K562 (cell line): ENCODE measurements around the gene KCNH2. TPM values are rescaled to one million over a fixed set of nuclear protein-coding genes. Genes with fewer than 3 reads are reported as not detected.
A peak's percentile ranks its signal among the peaks of the same experiment; 100 is the strongest.

Experiments
- ATAC-seq: fragments of 200-7000 bp; cut with Tn5 transposase; 3 replicates; pipeline ENCODE4 v1.9.1; 2020; ENCODE audit warnings: moderate library complexity
- BruUV-seq: library from RNA; stranded (reverse); fragments of 400-500 nt; replicated peaks from 2 replicates; lab custom pipeline; 2021; lab: Mats Ljungman, UMichigan
- CTCF ChIA-PET: fragments of 300-600 bp; formaldehyde crosslinking; extraction: SDS; loops from one replicate; lab custom pipeline; 2021; ENCODE audit warnings: low intra/inter-chr PET ratio; lab: Yijun Ruan, JAX
- POLR2A ChIA-PET: fragments of 300-600, 350-650 bp; sonication (Branson Sonifier 250); formaldehyde crosslinking; extraction: SDS; loops from one replicate; lab custom pipeline; 2021; ENCODE audit warnings: antibody characterized with exemption, inconsistent platforms; lab: Yijun Ruan, JAX
- DNase-seq, 4 experiments: peaks; one replicate each; pipeline versions ENCODE4 v3.0.0 to v3.0.0-alpha.2; 2011 to 2018; ENCODE audit warnings: low spot score in 3 of 4, mixed read lengths in 3 of 4; ENCODE audit errors: extremely low read depth in 1 of 4
- FAIRE-seq: peaks from 2 replicates; lab custom pipeline; 2011; peaks lifted over from hg19 to GRCh38; lab: Jason Lieb, UNC
- H2AFZ ChIP-seq: 2 replicates; pipeline ENCODE4 v1.6.0; 2011; ENCODE audit warnings: low read depth, low read length, control low read depth, inconsistent platforms
- H3K27ac ChIP-seq: fragments of 200-600 bp; 3 replicates; pipeline ENCODE4 v1.8.0; 2011; ENCODE audit warnings: low read depth, mild to moderate bottlenecking, control low read depth, inconsistent platforms, low read length, moderate library complexity, mixed read lengths; ENCODE audit errors: extremely low read depth
- H3K27me3 ChIP-seq, 2 experiments: fragments of 300-600 bp in 1 of 2; 2 replicates in 1 of 2; 3 replicates in 1 of 2; pipeline versions ENCODE4 v1.6.0 to v1.8.0; 2011; ENCODE audit warnings: inconsistent platforms in 2 of 2, low read length in 2 of 2, mild to moderate bottlenecking in 1 of 2, mixed read lengths in 1 of 2, moderate library complexity in 1 of 2; ENCODE audit not compliant: control insufficient read depth in 2 of 2, insufficient read depth in 2 of 2
- H3K36me3 ChIP-seq: fragments of 300-600 bp; 3 replicates; pipeline ENCODE4 v1.8.0; 2011; ENCODE audit warnings: mild to moderate bottlenecking, low read length, inconsistent platforms; ENCODE audit not compliant: control insufficient read depth, insufficient read depth
- H3K4me1 ChIP-seq, 2 experiments: fragments of 200-600 bp in 1 of 2; replicated peaks in 1 of 2; 2 replicates in 1 of 2; 3 replicates in 1 of 2; pipeline versions ENCODE4 v1.5.1 to v1.8.0; 2011; ENCODE audit warnings: inconsistent platforms in 2 of 2, low read length in 2 of 2, mild to moderate bottlenecking in 1 of 2, mixed read lengths in 1 of 2, moderate library complexity in 1 of 2; ENCODE audit not compliant: control insufficient read depth in 2 of 2, insufficient read depth in 2 of 2
- H3K4me2 ChIP-seq: 2 replicates; pipeline ENCODE4 v1.6.1; 2011; ENCODE audit warnings: low read length, control low read depth, inconsistent platforms, mixed read lengths; ENCODE audit not compliant: insufficient read depth
- H3K4me3 ChIP-seq: fragments of 200-600 bp; sonication (generic), shearing (Covaris generic); 2 replicates; pipeline ENCODE4 v1.5.1; 2016; ENCODE audit warnings: control low read depth, inconsistent platforms
- H3K79me2 ChIP-seq: fragments of 200-600 bp; 3 replicates; pipeline ENCODE4 v1.8.0; 2011; ENCODE audit warnings: low read length, inconsistent platforms; ENCODE audit not compliant: control insufficient read depth, insufficient read depth
- H3K9ac ChIP-seq, 2 experiments: 2 replicates each; pipeline versions ENCODE4 v1.6.0 to v1.6.1; 2011; ENCODE audit warnings: low read depth in 2 of 2, low read length in 2 of 2, control low read depth in 1 of 2, inconsistent platforms in 1 of 2, mild to moderate bottlenecking in 1 of 2, mixed read lengths in 1 of 2; ENCODE audit not compliant: insufficient read depth in 1 of 2
- H3K9me1 ChIP-seq: one replicate; pipeline ENCODE4 v1.6.0; 2011; ENCODE audit warnings: inconsistent platforms, mild to moderate bottlenecking, low read length, moderate library complexity; ENCODE audit not compliant: control insufficient read depth, insufficient read depth
- H3K9me3 ChIP-seq: replicated peaks from 2 replicates; pipeline ENCODE4 v1.5.1; 2011; ENCODE audit warnings: low read depth, low read length, inconsistent platforms; ENCODE audit not compliant: control insufficient read depth, insufficient read depth
- H4K20me1 ChIP-seq: replicated peaks from 2 replicates; pipeline ENCODE4 v1.6.1; 2011; ENCODE audit warnings: low read length, inconsistent platforms, mixed read lengths; ENCODE audit not compliant: control insufficient read depth, insufficient read depth
- BRD9 ChIP-seq: fragments of 450-650 bp; IDR thresholded peaks from 2 replicates; pipeline ENCODE4 v1.6.1; 2018; ENCODE audit warnings: low read depth; ENCODE audit not compliant: partially characterized antibody
- FOXA1 ChIP-seq: fragments of 450-650 bp; IDR thresholded peaks from 2 replicates; pipeline ENCODE4 v1.6.1; 2016; ENCODE audit warnings: mild to moderate bottlenecking, borderline replicate concordance
- FOXP1 ChIP-seq: sonication (generic); formaldehyde crosslinking; IDR thresholded peaks from 2 replicates; pipeline ENCODE4 v1.8.0; 2022; ENCODE audit warnings: mild to moderate bottlenecking, missing genetic modification reagents
- HNRNPUL1 ChIP-seq: fragments of 200-400 bp; formaldehyde crosslinking; IDR thresholded peaks from 2 replicates; pipeline ENCODE4 v1.6.1; 2017; ENCODE audit warnings: low read length
- MAFK ChIP-seq: IDR thresholded peaks from 2 replicates; pipeline ENCODE4 v1.6.1; 2011; ENCODE audit warnings: low read length, improper control_type of control experiment
- MCM3 ChIP-seq: fragments of 450-650 bp; IDR thresholded peaks from 2 replicates; pipeline ENCODE4 v1.6.1; 2016
- MECOM ChIP-seq: fragments of 250-450 bp; sonication (Bioruptor Pico); IDR thresholded peaks from 2 replicates; pipeline ENCODE4 v1.8.0; 2022; ENCODE audit warnings: inconsistent platforms
- POLR2G ChIP-seq: fragments of 200-400 bp; formaldehyde crosslinking; IDR thresholded peaks from 2 replicates; pipeline ENCODE4 v1.6.1; 2017; ENCODE audit warnings: low read depth, mild to moderate bottlenecking, antibody characterized with exemption, low read length, moderate library complexity
- RBM22 ChIP-seq: fragments of 200-400 bp; formaldehyde crosslinking; IDR thresholded peaks from 2 replicates; pipeline ENCODE4 v1.6.1; 2018; ENCODE audit warnings: low read length, low read depth; ENCODE audit not compliant: poor library complexity, severe bottlenecking
- TEAD4 ChIP-seq, 2 experiments: sonication (generic) in 1 of 2; formaldehyde crosslinking in 1 of 2; IDR thresholded peaks; 2 replicates each; pipeline versions ENCODE4 v1.6.1 to v1.8.0; 2012 to 2022; ENCODE audit warnings: borderline replicate concordance in 1 of 2, inconsistent platforms in 1 of 2, low read length in 1 of 2, mild to moderate bottlenecking in 1 of 2, missing genetic modification reagents in 1 of 2
- TFAM ChIP-seq: fragments of 250-450 bp; sonication (Bioruptor Pico); conservative IDR thresholded peaks from 2 replicates; pipeline ENCODE4 v1.5.0; 2021; ENCODE audit warnings: mild to moderate bottlenecking, moderate library complexity
- ZBTB8A ChIP-seq: fragments of 450-650 bp; IDR thresholded peaks from 2 replicates; pipeline ENCODE4 v1.6.1; 2018; ENCODE audit warnings: mild to moderate bottlenecking, moderate library complexity; ENCODE audit not compliant: partially characterized antibody
- ZNF124 ChIP-seq: sonication (generic); formaldehyde crosslinking; IDR thresholded peaks from 2 replicates; pipeline ENCODE4 v1.8.1; 2022; ENCODE audit warnings: missing genetic modification reagents
- ZNF146 ChIP-seq: IDR thresholded peaks from one replicate; pipeline ENCODE4 v1.6.1; 2018; ENCODE audit warnings: missing compliant biosample characterization; ENCODE audit not compliant: unreplicated experiment
- ZNF239 ChIP-seq: fragments of 250-450 bp; sonication (Bioruptor Pico); IDR thresholded peaks from 2 replicates; pipeline ENCODE4 v1.4.0; 2020; ENCODE audit warnings: mild to moderate bottlenecking
- ZNF79 ChIP-seq: fragments of 250-450 bp; sonication (Bioruptor Pico); IDR thresholded peaks from 2 replicates; pipeline ENCODE4 v1.4.0; 2020; ENCODE audit warnings: low read depth, mild to moderate bottlenecking, moderate library complexity
- WGBS: fragments of 100-300 bp; shearing (Covaris generic); methylation state at CpG from one replicate; pipeline ENCODE4 v1.1.6; 2016; ENCODE audit warnings: low coverage, mixed read lengths; ENCODE audit not compliant: insufficient coverage; ENCODE audit errors: missing lambda C conversion rate; 5-methylcytosine and 5-hydroxymethylcytosine counted together
- in situ Hi-C: fragments of 300-500 bp; cut with MboI; formaldehyde crosslinking; loops from 4 replicates; pipeline ENCODE4 v1.15.0; 2018; ENCODE audit warnings: inconsistent platforms, mixed read lengths
- intact Hi-C: fragments of 100-400 bp; cut with micrococcal nuclease; formaldehyde crosslinking; loops from 2 replicates; pipeline ENCODE4 v1.14.2; 2022
- polyA plus RNA-seq, 8 experiments: library from polyadenylated mRNA; depleted of rRNA in 4 of 8; stranded (reverse) in 5 of 8; unstranded in 3 of 8; fragments of >200 nt; fragmentation: Nextera tagmentation in 2 of 8; fragmentation: Illumina TruSeq in 1 of 8; extraction: Ambion mirVana in 2 of 8; extraction: Trizol in 1 of 8; gene quantifications; 2 replicates each; pipeline versions ENCODE4 v1.2.1 to v1.2.3, GENCODE V29; 2011 to 2014; ENCODE audit warnings: inconsistent platforms in 1 of 8, missing spikeins in 1 of 8
- total RNA-seq, 7 experiments: library from RNA; depleted of rRNA in 6 of 7; stranded (reverse); fragments of >200 nt in 6 of 7; fragmentation: Illumina TruSeq in 2 of 7; extraction: Trizol in 2 of 7; gene quantifications; 2 replicates each; pipeline versions ENCODE4 v1.2.1 to v1.2.3, GENCODE V29; 2011 to 2021; ENCODE audit warnings: low replicate concordance in 1 of 7
- TF ChIP-seq, protein P1 (sequence below): fragments of 250-450 bp; sonication (Bioruptor Pico); IDR thresholded peaks from 2 replicates; pipeline ENCODE4 v1.4.0; 2020
- TF ChIP-seq, protein P2 (sequence below): sonication (generic); formaldehyde crosslinking; IDR thresholded peaks from 2 replicates; pipeline ENCODE4 v1.8.1; 2023; ENCODE audit warnings: mild to moderate bottlenecking, missing genetic modification reagents
- TF ChIP-seq, protein P3 (sequence below): fragments of 250-450 bp; sonication (Bioruptor Pico); IDR thresholded peaks from 2 replicates; pipeline ENCODE4 v1.4.0; 2020; ENCODE audit warnings: mild to moderate bottlenecking

Gene KCNH2
- total and polyA plus RNA-seq, 9 of the 15 experiments (the other 6 are each of a cell fraction or from before 2014, with no cell fraction given): 18.1 to 368 (median 218) TPM

DNA sequence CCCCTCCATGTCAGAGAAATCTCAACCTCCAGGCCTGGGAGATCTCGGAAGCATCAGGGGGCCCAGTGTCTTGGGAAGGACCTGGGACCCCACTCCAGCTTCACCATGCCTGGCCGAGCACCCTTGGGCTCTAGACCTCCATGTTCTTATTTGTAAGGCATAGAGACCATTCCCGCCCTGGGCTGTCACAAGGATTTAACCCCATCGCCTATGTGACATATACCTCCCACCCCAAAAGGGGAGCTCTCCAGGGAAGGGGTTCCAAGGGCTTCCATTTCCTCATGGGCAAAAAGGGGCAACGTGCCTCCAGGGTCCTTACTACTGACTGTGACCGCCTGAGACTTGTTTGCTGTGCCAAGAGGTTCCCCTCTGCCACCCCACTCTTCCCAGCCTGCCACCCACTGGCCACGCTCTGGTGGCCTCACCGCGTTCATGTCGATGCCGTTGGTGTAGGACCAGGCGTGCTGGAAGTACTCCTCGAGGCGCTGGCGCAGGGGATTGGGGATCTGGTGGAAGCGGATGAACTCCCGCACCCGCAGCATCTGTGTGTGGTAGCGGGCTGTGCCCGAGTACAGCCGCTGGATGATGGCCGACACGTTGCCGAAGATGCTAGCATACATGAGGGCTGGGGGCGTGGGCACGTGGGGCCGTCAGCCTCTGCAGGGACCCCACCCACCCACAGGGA lies 27.5 kb downstream of the KCNH2 start:
- H3K36me3 ChIP-seq: peaks cover 89% of the 10 kb centered on the region
- peaks cover 77% of the 10 kb centered on the region for H3K79me2 ChIP-seq
- no peaks in the 10 kb centered on the region for H3K9me3 ChIP-seq
- no peak overlapping the region; the same call in 1 of the 2 replicates for H3K4me2 ChIP-seq
- H3K4me1 ChIP-seq: peaks cover 46 to 99% of the 10 kb centered on the region in 2 experiments
- H3K27me3 ChIP-seq: no peaks in the 10 kb centered on the region
- ChIA-PET CTCF (no interaction called here), POLR2A (interaction anchor here (0.6 to 2.5 kb wide), 4 partner anchors 9 to 18 kb away, joined by 3 to 11 read pairs (median 6); no protein-coding TSS in a partner anchor)
- peaks cover 9% of the 10 kb centered on the region; the same call in 1 of the 2 replicates for H4K20me1 ChIP-seq
- H3K9ac ChIP-seq: peak overlapping the region in 1 of 2 experiments; percentile 84; a peak in 2 of 4 replicates
- H3K27ac ChIP-seq: no peak overlapping the region
- no peak for DNase-seq
- ATAC-seq: no peak
- no peak overlapping the region for H3K4me3 ChIP-seq
- H3K9me1 ChIP-seq: peaks cover 16% of the 10 kb centered on the region
- H2AFZ ChIP-seq: no peak overlapping the region
- BruUV-seq: no TSS peak
- no peak for FAIRE-seq
- WGBS: 89% methylated on average over 22 of the region's 27 CpGs
- intact Hi-C loops: no loop called here
- in situ Hi-C loops: no loop called here
- TF ChIP-seq ZNF79 (CRISPR knock-in tag) (no peak), ZNF146 (CRISPR knock-in tag) (no peak), POLR2G (peak; percentile 45; the same call in 1 of the 2 replicates), MAFK (no peak), MECOM (CRISPR knock-in tag) (no peak), BRD9 (no peak), FOXP1 (CRISPR knock-in tag) (no peak), MCM3 (no peak), ZBTB8A (no peak), TEAD4 (IDR thresholded peaks at IDR 0.05; ENCODE audit: low read length) (no peak), TEAD4 (CRISPR knock-in tag; IDR thresholded peaks at IDR 0.05; ENCODE audit: borderline replicate concordance) (no peak), ZNF124 (CRISPR knock-in tag) (no peak), RBM22 (peak; percentile 85), FOXA1 (no peak), HNRNPUL1 (no peak), TFAM (CRISPR knock-in tag) (no peak), ZNF239 (CRISPR knock-in tag) (no peak)
- TF ChIP-seq, protein P1, sequence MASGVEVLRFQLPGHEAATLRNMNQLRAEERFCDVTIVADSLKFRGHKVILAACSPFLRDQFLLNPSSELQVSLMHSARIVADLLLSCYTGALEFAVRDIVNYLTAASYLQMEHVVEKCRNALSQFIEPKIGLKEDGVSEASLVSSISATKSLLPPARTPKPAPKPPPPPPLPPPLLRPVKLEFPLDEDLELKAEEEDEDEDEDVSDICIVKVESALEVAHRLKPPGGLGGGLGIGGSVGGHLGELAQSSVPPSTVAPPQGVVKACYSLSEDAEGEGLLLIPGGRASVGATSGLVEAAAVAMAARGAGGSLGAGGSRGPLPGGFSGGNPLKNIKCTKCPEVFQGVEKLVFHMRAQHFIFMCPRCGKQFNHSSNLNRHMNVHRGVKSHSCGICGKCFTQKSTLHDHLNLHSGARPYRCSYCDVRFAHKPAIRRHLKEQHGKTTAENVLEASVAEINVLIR (CRISPR knock-in tag): no peak
- TF ChIP-seq, protein P2, sequence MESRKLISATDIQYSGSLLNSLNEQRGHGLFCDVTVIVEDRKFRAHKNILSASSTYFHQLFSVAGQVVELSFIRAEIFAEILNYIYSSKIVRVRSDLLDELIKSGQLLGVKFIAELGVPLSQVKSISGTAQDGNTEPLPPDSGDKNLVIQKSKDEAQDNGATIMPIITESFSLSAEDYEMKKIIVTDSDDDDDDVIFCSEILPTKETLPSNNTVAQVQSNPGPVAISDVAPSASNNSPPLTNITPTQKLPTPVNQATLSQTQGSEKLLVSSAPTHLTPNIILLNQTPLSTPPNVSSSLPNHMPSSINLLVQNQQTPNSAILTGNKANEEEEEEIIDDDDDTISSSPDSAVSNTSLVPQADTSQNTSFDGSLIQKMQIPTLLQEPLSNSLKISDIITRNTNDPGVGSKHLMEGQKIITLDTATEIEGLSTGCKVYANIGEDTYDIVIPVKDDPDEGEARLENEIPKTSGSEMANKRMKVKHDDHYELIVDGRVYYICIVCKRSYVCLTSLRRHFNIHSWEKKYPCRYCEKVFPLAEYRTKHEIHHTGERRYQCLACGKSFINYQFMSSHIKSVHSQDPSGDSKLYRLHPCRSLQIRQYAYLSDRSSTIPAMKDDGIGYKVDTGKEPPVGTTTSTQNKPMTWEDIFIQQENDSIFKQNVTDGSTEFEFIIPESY: peak; percentile 89
- TF ChIP-seq, protein P3, sequence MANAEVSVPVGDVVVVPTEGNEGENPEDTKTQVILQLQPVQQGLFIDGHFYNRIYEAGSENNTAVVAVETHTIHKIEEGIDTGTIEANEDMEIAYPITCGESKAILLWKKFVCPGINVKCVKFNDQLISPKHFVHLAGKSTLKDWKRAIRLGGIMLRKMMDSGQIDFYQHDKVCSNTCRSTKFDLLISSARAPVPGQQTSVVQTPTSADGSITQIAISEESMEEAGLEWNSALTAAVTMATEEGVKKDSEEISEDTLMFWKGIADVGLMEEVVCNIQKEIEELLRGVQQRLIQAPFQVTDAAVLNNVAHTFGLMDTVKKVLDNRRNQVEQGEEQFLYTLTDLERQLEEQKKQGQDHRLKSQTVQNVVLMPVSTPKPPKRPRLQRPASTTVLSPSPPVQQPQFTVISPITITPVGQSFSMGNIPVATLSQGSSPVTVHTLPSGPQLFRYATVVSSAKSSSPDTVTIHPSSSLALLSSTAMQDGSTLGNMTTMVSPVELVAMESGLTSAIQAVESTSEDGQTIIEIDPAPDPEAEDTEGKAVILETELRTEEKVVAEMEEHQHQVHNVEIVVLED (CRISPR knock-in tag): no peak
